Airway epithelial cell (primary cell): ENCODE results near the gene HDHD5. TPM values are rescaled to one million over a fixed set of nuclear protein-coding genes. Genes with fewer than 3 reads are reported as not detected.

ENCODE experiments used
- total RNA-seq: library from RNA; depleted of rRNA; stranded (reverse); fragments of >200 nt; gene quantifications from 2 replicates; pipeline ENCODE4 v1.2.3, GENCODE V29; 2015

Gene HDHD5
- 63.1 and 63.6 TPM in 2 replicates for total RNA-seq

DNA sequence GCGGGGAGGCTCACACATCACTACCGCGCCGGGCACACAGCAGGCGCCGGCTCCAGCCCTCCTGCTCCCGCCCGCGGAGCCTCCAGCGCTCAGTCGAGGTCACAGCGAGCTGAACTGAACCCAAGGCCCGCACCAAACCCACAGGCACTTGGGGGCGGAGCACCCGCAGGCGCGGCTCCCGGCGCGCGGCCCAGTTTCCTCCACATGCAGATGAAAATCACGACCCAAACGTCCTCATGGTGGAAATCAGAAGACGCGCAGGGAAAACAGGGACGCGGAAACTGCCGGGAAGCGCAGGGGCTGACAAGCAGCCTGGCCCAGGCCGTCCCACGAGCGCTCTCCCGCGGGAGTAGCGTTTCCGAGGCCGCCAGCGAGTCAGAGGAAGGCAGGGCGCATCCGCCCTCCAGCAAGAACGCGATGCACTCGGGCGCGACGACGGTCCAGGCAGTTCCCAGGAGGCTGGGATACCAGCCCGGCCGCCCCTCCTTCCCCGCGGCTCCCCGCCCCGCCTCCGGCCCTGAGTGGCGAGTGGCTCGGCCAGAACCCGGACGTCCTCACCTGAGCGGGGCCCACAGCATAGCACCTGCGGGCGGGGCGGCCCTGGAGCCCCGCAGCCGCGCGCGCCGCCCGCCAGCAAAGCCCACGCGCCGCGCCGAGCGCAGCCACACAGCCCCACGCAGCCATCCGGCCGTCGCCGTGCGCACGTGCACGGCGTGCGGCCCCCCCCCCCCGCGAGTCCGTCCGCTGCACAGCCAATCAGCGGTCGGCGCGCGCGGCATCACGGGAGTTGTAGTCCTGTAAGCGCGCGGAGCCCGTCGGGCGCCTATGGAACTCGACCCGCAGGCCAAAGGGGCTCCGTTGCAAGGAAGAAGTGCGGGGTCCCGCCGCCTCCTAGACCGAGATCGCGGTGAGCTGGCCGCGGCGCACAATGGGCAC, at the start of gene HDHD5:
HDHD5 (minus strand) TSS at position 710 of the 936 bp plus-strand sequence; CDS start at position 684, 26 bp downstream.

DNA sequence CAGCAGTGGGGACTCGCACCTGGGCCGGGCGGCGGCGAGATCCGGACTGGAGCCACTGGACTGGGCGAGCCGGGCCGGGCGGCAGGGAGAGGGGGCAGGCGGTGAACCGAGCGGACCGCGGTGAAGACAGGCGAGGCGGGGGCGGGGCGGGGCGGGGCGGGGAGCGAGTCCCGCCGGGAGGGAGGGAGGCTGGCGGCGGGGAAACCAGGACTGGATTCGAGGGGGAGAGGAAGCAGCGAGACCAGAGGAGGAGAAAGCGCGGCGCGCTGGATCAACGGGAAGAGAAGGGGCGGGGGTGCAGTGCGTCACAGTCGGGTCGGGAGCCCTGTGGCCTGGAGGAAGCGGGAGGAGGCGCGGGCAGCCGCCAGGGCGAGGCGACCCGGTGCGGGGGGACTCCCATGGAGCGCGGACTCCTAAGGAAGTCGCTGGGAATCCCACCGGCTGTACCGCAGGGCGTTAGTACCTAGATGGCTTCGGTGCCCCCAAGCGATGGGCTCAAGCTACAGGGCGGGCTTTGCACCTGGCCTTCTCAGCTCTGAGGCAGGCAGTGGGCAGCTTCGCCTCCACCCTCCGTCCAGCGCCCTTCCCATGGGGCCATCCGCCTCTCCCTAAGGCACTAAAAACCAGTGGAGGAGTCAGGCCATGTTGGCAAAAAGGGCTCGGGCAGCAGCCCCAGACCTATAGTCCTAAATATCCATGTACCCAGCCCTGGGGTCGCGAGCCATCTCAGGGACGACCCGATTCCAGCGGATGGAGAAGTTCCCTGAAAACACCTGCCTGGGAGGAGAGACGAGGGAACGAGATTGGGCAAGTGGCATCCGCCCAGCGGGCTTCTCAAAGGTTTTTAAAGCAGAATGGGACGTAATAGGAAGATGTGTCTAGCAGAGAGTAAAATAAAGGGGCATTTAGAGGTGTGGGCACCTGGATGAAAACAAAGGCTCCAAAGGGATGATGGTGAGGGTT, 37.6 kb downstream of the HDHD5 start, which contains the start of gene TMEM121B:
TMEM121B (minus strand) TSS at position 128 of the 963 bp plus-strand sequence. CDS start 233 bp downstream, outside the sequence.

Other genes with a start within 250 kb of the HDHD5 start
- not detected in 2 replicates for gene GAB4, start 151.1 kb downstream of the HDHD5 start, total RNA-seq
- 5.2 and 7.3 TPM in 2 replicates for gene IL17RA, start 74.3 kb downstream of the HDHD5 start, total RNA-seq
- 0.07 TPM in 1 of 2 replicates, not detected in the other for gene TMEM121B, start 37.9 kb downstream of the HDHD5 start, total RNA-seq
- not detected in 2 replicates for gene ADA2, start 60.2 kb upstream of the HDHD5 start, total RNA-seq
- 0.07 TPM in 1 of 2 replicates, not detected in the other for gene CECR2, start 210.2 kb upstream of the HDHD5 start, total RNA-seq